ENCODE results near the gene TTC27.

- TF ChIP-seq CTCF (IDR thresholded peaks at IDR 0.05) (no peak), POLR2A (IDR thresholded peaks at IDR 0.05) (no peak)
Measured at GRCh38 chr2:32697156-32697555, 69.3 kb downstream of the TTC27 start.

Data from uterus (tissue), 2 donors.